HG03135 (cell line): ENCODE data around the gene TNFRSF19.
"Not testable (repeated sequence)": the region's sequence is repeated elsewhere in the genome, so short reads cannot be mapped to it uniquely, and the experiment has no call there.

ENCODE experiments used
- ATAC-seq: cut with Tn5 transposase; IDR thresholded peaks from one replicate; pipeline ENCODE4 v1.9.1; 2021; ENCODE audit warnings: mild to moderate bottlenecking, moderate library complexity; ENCODE audit not compliant: unreplicated experiment

Gene TNFRSF19

GRCh38 chr13:23570099-23570920 is at the start of gene TNFRSF19:
Gene TNFRSF19 (plus strand): TSS chr13:23570412. CDS start chr13:23590184, 19,772 bp downstream.
- ATAC-seq: no peak

- not testable (repeated sequence) for ATAC-seq
Measured at GRCh38 chr13:23529926-23530325, 40.3 kb upstream of the TNFRSF19 start.

GRCh38 chr13:23531446-23531845 is 38.8 kb upstream of the TNFRSF19 start:
- no peak for ATAC-seq

- ATAC-seq: no peak
Measured at GRCh38 chr13:23534090-23534489, 36.1 kb upstream of the TNFRSF19 start.

- ATAC-seq: no peak
Measured at GRCh38 chr13:23541221-23541824, 28.9 kb upstream of the TNFRSF19 start.

GRCh38 chr13:23544668-23545067 is 25.5 kb upstream of the TNFRSF19 start:
- no peak for ATAC-seq

- no peak for ATAC-seq
Measured at GRCh38 chr13:23547000-23547590, 23.1 kb upstream of the TNFRSF19 start.

- no peak for ATAC-seq
Measured at GRCh38 chr13:23549724-23550123, 20.5 kb upstream of the TNFRSF19 start.

GRCh38 chr13:23550163-23550562 is 20.0 kb upstream of the TNFRSF19 start:
- no peak for ATAC-seq

GRCh38 chr13:23551213-23552008 is 18.8 kb upstream of the TNFRSF19 start:
- ATAC-seq: no peak

GRCh38 chr13:23552171-23552570 is 18.0 kb upstream of the TNFRSF19 start:
- no peak for ATAC-seq

- ATAC-seq: no peak
Measured at GRCh38 chr13:23552661-23553060, 17.6 kb upstream of the TNFRSF19 start.

GRCh38 chr13:23554000-23554399 is 16.2 kb upstream of the TNFRSF19 start:
- ATAC-seq: no peak

- ATAC-seq: no peak
Measured at GRCh38 chr13:23557043-23557442, 13.2 kb upstream of the TNFRSF19 start.

GRCh38 chr13:23557733-23558132 is 12.5 kb upstream of the TNFRSF19 start:
- no peak for ATAC-seq

GRCh38 chr13:23558675-23559536 is 11.3 kb upstream of the TNFRSF19 start:
- no peak for ATAC-seq

- no peak for ATAC-seq
Measured at GRCh38 chr13:23560571-23561089, 9.6 kb upstream of the TNFRSF19 start.

GRCh38 chr13:23561261-23561660 is 9.0 kb upstream of the TNFRSF19 start:
- no peak for ATAC-seq

- no peak for ATAC-seq
Measured at GRCh38 chr13:23563085-23563845, 6.9 kb upstream of the TNFRSF19 start.
